Osteocyte (in vitro differentiated cells): ENCODE results near the gene CFAP45. TPM values are rescaled to one million over a fixed set of nuclear protein-coding genes. Genes with fewer than 3 reads are reported as not detected.

Experiments used
- DNase-seq: peaks from one replicate; pipeline ENCODE4 v3.0.0; 2021; ENCODE audit warnings: mixed read lengths; ENCODE audit not compliant: unreplicated experiment; ENCODE audit errors: extremely low spot score
- H3K27ac Mint-ChIP-seq: one replicate; pipeline ENCODE4 v1.8.0; 2021; ENCODE audit warnings: mild to moderate bottlenecking, mixed read lengths; ENCODE audit not compliant: unreplicated experiment
- H3K27me3 Mint-ChIP-seq: one replicate; pipeline ENCODE4 v1.8.0; 2021; ENCODE audit warnings: mixed read lengths; ENCODE audit not compliant: unreplicated experiment
- H3K36me3 Mint-ChIP-seq: one replicate; pipeline ENCODE4 v1.8.0; 2021; ENCODE audit warnings: mixed read lengths; ENCODE audit not compliant: unreplicated experiment
- H3K4me1 Mint-ChIP-seq: one replicate; pipeline ENCODE4 v1.8.0; 2021; ENCODE audit warnings: mixed read lengths; ENCODE audit not compliant: unreplicated experiment
- H3K4me3 Mint-ChIP-seq: one replicate; pipeline ENCODE4 v1.8.0; 2021; ENCODE audit warnings: mild to moderate bottlenecking, moderate library complexity, mixed read lengths; ENCODE audit not compliant: unreplicated experiment
- H3K9me3 Mint-ChIP-seq: one replicate; pipeline ENCODE4 v1.8.0; 2021; ENCODE audit warnings: mixed read lengths; ENCODE audit not compliant: unreplicated experiment
- total RNA-seq: library from RNA; stranded (reverse); gene quantifications from 2 replicates; pipeline ENCODE4 v1.2.1, GENCODE V29; 2021
- TF ChIP-seq, protein P1 (sequence below): fragments of 200-600 bp; sonication (generic); IDR thresholded peaks from 2 replicates; pipeline ENCODE4 v1.5.0; 2021; ENCODE audit warnings: antibody characterized with exemption, mild to moderate bottlenecking, moderate library complexity

Gene CFAP45
- total RNA-seq, 1 donor from 2014 or later = 0.83 TPM

DNA sequence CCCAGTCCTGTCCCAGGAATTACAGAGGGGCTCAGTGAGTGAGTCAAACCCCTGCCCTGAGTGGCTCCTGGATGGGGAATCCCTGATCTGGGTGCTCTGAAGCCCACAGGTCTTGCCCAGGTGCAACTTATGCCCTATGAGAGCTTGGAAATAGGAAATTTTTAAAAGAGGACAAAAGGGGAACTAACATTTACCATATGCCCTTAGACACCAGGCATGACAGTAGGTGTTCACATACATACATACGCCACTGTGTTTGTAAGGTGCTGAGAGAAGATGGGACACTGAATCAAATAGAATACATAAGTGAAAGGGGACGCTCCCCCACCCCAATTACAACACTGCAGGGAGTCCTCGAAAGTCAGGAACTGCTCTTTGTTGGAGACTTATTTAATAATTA, 1.4 kb downstream of the CFAP45 start:
- no peak overlapping the region for H3K4me3 Mint-ChIP-seq
- no peak overlapping the region for H3K27ac Mint-ChIP-seq
- H3K27me3 Mint-ChIP-seq = no peaks in the 10 kb centered on the region
- H3K4me1 Mint-ChIP-seq = peaks cover 22% of the 10 kb centered on the region
- H3K9me3 Mint-ChIP-seq = peaks cover 4% of the 10 kb centered on the region
- TF ChIP-seq, protein P1, sequence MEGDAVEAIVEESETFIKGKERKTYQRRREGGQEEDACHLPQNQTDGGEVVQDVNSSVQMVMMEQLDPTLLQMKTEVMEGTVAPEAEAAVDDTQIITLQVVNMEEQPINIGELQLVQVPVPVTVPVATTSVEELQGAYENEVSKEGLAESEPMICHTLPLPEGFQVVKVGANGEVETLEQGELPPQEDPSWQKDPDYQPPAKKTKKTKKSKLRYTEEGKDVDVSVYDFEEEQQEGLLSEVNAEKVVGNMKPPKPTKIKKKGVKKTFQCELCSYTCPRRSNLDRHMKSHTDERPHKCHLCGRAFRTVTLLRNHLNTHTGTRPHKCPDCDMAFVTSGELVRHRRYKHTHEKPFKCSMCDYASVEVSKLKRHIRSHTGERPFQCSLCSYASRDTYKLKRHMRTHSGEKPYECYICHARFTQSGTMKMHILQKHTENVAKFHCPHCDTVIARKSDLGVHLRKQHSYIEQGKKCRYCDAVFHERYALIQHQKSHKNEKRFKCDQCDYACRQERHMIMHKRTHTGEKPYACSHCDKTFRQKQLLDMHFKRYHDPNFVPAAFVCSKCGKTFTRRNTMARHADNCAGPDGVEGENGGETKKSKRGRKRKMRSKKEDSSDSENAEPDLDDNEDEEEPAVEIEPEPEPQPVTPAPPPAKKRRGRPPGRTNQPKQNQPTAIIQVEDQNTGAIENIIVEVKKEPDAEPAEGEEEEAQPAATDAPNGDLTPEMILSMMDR = no peak
- DNase-seq = no peak
- no peaks in the 10 kb centered on the region for H3K36me3 Mint-ChIP-seq

DNA sequence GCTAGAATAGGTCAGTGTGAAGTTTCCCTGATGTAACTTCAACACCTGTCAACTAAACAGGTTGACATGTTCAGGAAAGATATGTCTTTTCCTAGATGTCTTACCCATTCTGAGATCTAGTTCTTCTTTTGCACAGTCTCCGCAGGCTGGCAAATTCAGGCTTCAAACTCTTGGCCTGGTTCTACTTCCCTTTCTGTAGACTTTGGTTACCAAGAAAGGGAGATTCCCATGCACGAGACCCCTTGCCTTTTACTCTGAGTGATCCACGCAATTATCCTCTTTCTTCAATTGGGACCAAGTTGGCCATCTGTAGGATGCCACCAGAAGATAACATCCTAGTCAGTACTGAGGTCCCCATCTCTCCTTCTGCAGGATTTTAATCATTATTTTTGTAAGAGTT, 2.0 kb downstream of the CFAP45 start:
- Mint-ChIP-seq H3K4me3 (no peak overlapping the region), H3K27me3 (no peaks in the 10 kb centered on the region)
- TF ChIP-seq, protein P1 = no peak

DNA sequence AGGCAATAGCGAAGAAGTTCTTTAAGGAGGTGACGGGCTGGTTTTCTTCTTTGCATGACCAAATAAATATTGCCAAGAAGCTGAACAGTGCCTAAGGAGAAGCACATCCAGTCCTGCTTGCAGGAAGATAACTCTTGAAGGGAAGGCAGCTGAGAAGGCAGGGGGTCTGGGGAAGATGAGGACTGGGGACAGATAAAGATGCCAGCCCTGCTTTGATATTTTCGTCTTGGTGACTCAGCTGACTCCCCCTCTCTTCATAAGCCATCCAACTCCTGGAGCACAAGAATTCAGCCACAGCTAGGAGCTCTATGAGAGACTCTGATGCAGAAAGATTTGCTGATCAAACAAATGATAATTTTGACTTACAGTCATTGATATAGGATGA, 3.4 kb downstream of the CFAP45 start:
- H3K4me3 Mint-ChIP-seq = no peak overlapping the region
- no peaks in the 10 kb centered on the region for H3K9me3 Mint-ChIP-seq
- DNase-seq = no peak
- no peak overlapping the region for H3K27ac Mint-ChIP-seq
- TF ChIP-seq, protein P1 = no peak
- peaks cover 22% of the 10 kb centered on the region for H3K4me1 Mint-ChIP-seq
- no peaks in the 10 kb centered on the region for H3K36me3 Mint-ChIP-seq
- no peaks in the 10 kb centered on the region for H3K27me3 Mint-ChIP-seq

More for the DNA sequence above, 2.0 kb downstream of the CFAP45 start:
- Mint-ChIP-seq H3K4me1 (peaks cover 22% of the 10 kb centered on the region), H3K9me3 (no peaks in the 10 kb centered on the region), H3K27ac (no peak overlapping the region), H3K36me3 (no peaks in the 10 kb centered on the region)
- no peak for DNase-seq

DNA sequence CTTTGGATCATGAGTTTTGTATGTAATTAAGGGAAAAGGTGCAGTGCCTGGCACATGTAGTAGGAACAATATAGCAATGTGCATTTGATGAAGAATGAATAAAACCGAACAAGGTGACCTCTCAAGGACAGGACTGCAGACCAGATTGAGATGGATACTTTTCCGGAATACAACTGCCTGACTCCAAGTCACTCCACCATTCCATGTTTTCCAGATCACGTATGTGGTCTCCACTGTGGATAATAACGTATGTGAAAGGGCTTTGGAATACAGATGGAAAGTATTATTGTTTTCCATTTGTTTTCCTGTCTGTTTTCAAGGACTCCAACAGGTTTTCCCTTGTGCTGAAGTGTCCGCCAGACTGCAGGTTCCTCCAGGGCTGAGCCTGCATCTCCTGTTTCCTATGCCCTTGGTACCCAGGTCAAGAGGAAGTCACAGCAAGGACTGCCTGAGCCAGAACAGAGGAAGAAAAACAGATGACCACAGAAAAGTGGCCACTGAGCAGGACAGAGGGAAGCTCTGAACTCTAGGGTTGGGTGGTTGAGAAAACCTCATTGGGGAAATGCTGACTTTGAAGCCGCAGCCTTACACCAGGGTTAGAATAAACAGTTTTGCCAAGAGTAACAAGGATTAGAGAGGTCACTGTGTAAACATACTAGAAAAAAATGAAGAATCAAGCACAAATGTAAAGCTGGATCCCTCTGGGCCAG, 4.0 kb downstream of the CFAP45 start:
- no peak overlapping the region for H3K4me3 Mint-ChIP-seq
- no peak for DNase-seq
- H3K36me3 Mint-ChIP-seq = no peaks in the 10 kb centered on the region
- peaks cover 22% of the 10 kb centered on the region for H3K4me1 Mint-ChIP-seq
- TF ChIP-seq, protein P1 = no peak
- H3K9me3 Mint-ChIP-seq = no peaks in the 10 kb centered on the region
- no peak overlapping the region for H3K27ac Mint-ChIP-seq
- H3K27me3 Mint-ChIP-seq = no peaks in the 10 kb centered on the region

DNA sequence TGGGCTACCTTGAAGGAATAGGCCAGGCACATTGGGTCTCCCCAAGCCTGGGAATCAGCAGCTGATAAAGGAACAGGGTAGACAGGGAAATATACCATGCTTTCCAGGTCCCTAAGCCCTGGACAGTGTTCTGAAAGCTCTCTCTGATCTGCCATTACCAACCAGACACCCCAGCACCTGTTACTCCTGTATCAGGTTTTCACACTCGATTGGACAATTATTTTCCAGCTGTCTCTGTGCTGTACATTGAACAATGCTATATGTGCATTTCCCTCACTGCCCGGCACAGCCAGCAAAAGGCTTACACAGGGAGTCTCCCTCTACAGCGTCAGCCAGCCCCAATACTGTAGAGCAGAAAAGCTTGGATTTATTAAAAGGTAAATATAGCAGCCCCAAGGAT, 4.7 kb downstream of the CFAP45 start:
- no peaks in the 10 kb centered on the region for H3K36me3 Mint-ChIP-seq
- no peak overlapping the region for H3K4me3 Mint-ChIP-seq
- no peak overlapping the region for H3K27ac Mint-ChIP-seq
- peaks cover 18% of the 10 kb centered on the region for H3K4me1 Mint-ChIP-seq
- H3K27me3 Mint-ChIP-seq = no peaks in the 10 kb centered on the region
- no peak for DNase-seq
- TF ChIP-seq, protein P1 = no peak
- H3K9me3 Mint-ChIP-seq = no peaks in the 10 kb centered on the region
